ENCODE measurements around the gene TXNIP. TPM values are rescaled to one million over a fixed set of nuclear protein-coding genes. Genes with fewer than 3 reads are reported as not detected.

Gene TXNIP
- total RNA-seq, 1 donor from 2014 or later = 945 TPM

DNA sequence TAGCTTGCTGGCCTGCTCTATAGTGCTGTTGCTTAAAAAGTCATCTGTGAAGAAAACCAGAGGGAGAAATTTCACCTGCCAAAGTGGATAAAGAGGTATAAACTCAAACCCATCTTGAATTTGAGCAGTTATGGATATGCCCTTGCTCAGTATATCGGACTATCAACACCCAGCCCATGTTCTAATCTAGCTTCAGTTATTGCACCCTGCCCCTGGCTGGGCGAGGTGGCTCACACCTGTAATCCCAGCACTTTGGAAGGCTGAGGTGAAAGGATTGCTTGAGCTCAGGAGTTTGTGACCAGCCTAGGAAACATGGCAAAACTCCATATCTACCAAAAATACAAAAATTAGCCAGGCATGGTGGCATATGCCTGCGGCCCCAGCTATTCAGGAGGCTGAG, 51.8 kb downstream of the TXNIP start:
- no peak overlapping the region for H3K4me3 ChIP-seq

DNA sequence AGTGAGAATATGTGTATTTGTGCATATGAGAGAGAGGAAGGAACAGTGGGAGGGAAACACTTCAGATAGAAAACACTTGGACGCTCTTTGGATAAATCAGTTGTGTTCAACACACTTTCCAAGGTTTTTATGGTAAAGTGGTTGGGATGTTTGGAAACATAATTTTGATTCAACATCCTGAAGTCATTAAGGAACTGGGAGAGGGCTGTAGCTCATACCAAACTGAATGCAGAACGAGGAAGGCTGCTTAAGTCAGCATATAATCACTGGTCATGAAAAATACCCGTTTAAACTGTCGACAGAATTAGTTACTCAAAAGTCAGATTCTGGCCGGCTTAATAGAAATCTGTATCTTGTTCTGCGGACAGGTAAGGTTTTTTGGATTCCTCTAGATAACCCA, 53.5 kb downstream of the TXNIP start:
- no peaks in the 10 kb centered on the region for H3K4me1 ChIP-seq
- no peak overlapping the region for H3K4me3 ChIP-seq
- ATAC-seq = no peak
- intact Hi-C loops (cut with DNase I) = no loop called here
- TF ChIP-seq, protein P1, sequence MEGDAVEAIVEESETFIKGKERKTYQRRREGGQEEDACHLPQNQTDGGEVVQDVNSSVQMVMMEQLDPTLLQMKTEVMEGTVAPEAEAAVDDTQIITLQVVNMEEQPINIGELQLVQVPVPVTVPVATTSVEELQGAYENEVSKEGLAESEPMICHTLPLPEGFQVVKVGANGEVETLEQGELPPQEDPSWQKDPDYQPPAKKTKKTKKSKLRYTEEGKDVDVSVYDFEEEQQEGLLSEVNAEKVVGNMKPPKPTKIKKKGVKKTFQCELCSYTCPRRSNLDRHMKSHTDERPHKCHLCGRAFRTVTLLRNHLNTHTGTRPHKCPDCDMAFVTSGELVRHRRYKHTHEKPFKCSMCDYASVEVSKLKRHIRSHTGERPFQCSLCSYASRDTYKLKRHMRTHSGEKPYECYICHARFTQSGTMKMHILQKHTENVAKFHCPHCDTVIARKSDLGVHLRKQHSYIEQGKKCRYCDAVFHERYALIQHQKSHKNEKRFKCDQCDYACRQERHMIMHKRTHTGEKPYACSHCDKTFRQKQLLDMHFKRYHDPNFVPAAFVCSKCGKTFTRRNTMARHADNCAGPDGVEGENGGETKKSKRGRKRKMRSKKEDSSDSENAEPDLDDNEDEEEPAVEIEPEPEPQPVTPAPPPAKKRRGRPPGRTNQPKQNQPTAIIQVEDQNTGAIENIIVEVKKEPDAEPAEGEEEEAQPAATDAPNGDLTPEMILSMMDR (IDR thresholded peaks at IDR 0.05) = no peak
- no peaks in the 10 kb centered on the region for H3K9me3 ChIP-seq
- peaks cover 48% of the 10 kb centered on the region for H3K36me3 ChIP-seq
- no peaks in the 10 kb centered on the region for H3K27me3 ChIP-seq
- no peak for DNase-seq
- H3K27ac ChIP-seq = no peak overlapping the region

More for the DNA sequence above, 51.8 kb downstream of the TXNIP start:
- H3K27me3 ChIP-seq = no peaks in the 10 kb centered on the region
- H3K4me1 ChIP-seq = no peaks in the 10 kb centered on the region
- ATAC-seq = no peak
- H3K36me3 ChIP-seq = peaks cover 40% of the 10 kb centered on the region
- no peaks in the 10 kb centered on the region for H3K9me3 ChIP-seq
- TF ChIP-seq, protein P1 (IDR thresholded peaks at IDR 0.05) = no peak
- no peak overlapping the region for H3K27ac ChIP-seq
- DNase-seq = no peak
- intact Hi-C loops (cut with DNase I) = no loop called here

Other genes with a start within 250 kb of the TXNIP start
- gene RNF115, start 172.5 kb downstream of the TXNIP start, total RNA-seq = 15.8 TPM
- gene POLR3C, start 172.4 kb downstream of the TXNIP start, total RNA-seq = 29.1 TPM
- 1.8 TPM for gene NUDT17, start 150.9 kb downstream of the TXNIP start, total RNA-seq
- 29.2 TPM for gene PIAS3, start 137.5 kb downstream of the TXNIP start, total RNA-seq
- gene ANKRD35, start 110.7 kb downstream of the TXNIP start, total RNA-seq = 1.6 TPM
- gene ITGA10, start 86.5 kb downstream of the TXNIP start, total RNA-seq = 10.8 TPM
- gene PEX11B, start 77.9 kb downstream of the TXNIP start, total RNA-seq = 31.0 TPM
- 102 TPM for gene RBM8A, start 69.1 kb downstream of the TXNIP start, total RNA-seq
- gene LIX1L, start 38.6 kb downstream of the TXNIP start, total RNA-seq = 32.8 TPM
- 0.69 TPM for gene ANKRD34A, start 32.0 kb downstream of the TXNIP start, total RNA-seq
- 21.4 TPM for gene POLR3GL, start 31.9 kb downstream of the TXNIP start, total RNA-seq
- not detected for gene HJV, start 25.2 kb upstream of the TXNIP start, total RNA-seq
- 3.8 TPM for gene NBPF10, start 148.2 kb upstream of the TXNIP start, total RNA-seq
- 41.3 TPM for gene NOTCH2NLA, start 232.4 kb upstream of the TXNIP start, total RNA-seq